Natural killer cell treated with Interleukin-12 subunit alpha and Interleukin-12 subunit beta and Interleukin-15 and Interleukin-18, amount 100 ng/mL, for 72 hours (primary cell): ENCODE results near the gene BCL2L12. TPM values are rescaled to one million over a fixed set of nuclear protein-coding genes. Genes with fewer than 3 reads are reported as not detected.
A peak's percentile ranks its signal among the peaks of the same experiment; 100 is the strongest.

ENCODE experiments used
- ATAC-seq, 2 donors: fragments of 150-1000 bp; cut with Tn5 transposase in 1 of 2; sonication (Bioruptor Pico), chemical (Tn5 transposase) in 1 of 2; 2 replicates each; pipeline ENCODE4 v1.10.0; 2021
- DNase-seq: peaks from one replicate; pipeline ENCODE4 v3.0.0; 2022; ENCODE audit warnings: low spot score
- H3K27ac Mint-ChIP-seq, 2 donors: 1 replicate in 1 of 2; 2 replicates in 1 of 2; pipeline ENCODE4 v1.8.0; 2022; ENCODE audit warnings: mixed read lengths in 2 of 2, mild to moderate bottlenecking in 1 of 2, moderate library complexity in 1 of 2
- H3K27me3 Mint-ChIP-seq, 2 donors: 1 replicate in 1 of 2; 2 replicates in 1 of 2; pipeline ENCODE4 v1.8.0; 2022; ENCODE audit warnings: mixed read lengths in 2 of 2
- H3K36me3 Mint-ChIP-seq: one replicate; pipeline ENCODE4 v1.8.0; 2022; ENCODE audit warnings: mixed read lengths
- H3K4me1 Mint-ChIP-seq, 2 donors: 1 replicate in 1 of 2; 2 replicates in 1 of 2; pipeline ENCODE4 v1.8.0; 2022; ENCODE audit warnings: low read depth in 2 of 2, mixed read lengths in 2 of 2, mild to moderate bottlenecking in 1 of 2
- H3K4me3 Mint-ChIP-seq: one replicate; pipeline ENCODE4 v1.8.0; 2022; ENCODE audit warnings: mixed read lengths
- H3K9me3 Mint-ChIP-seq: 2 replicates; pipeline ENCODE4 v1.8.0; 2022; ENCODE audit warnings: mixed read lengths
- total RNA-seq, 2 donors: library from RNA; stranded (reverse); gene quantifications; one replicate each; pipeline ENCODE4 v1.2.3, GENCODE V29; 2022

The BCL2L12 gene
- total RNA-seq, 2 donors from 2014 or later = 45.9 to 98.0 TPM

DNA sequence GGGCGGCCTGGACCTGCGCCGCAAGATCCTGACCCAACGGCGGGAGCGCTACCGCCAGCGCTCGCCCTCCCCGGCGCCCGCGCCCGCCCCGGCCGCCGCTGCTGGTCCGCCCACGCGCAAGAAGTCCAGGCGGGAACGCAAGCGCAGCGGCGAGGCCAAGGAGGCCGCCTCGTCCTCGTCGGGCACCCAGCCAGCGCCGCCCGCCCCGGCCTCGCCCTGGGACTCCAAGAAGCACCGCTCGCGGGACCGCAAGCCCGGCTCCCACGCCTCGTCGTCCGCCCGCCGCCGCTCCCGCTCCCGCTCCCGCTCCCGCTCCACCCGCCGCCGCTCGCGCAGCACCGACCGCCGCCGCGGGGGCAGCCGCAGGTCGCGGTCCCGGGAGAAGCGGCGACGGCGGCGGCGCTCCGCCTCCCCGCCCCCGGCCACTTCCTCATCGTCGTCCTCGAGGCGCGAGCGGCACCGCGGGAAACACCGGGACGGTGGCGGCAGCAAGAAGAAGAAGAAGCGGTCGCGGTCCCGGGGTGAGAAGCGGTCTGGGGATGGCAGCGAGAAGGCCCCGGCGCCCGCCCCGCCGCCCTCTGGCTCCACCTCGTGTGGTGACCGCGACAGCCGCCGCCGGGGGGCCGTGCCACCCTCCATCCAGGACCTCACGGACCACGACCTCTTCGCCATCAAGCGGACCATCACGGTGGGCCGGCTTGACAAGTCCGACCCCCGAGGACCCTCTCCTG, 13.7 kb upstream of the BCL2L12 start:
- peak; percentile 59 for DNase-seq
- peaks cover 8 to 24% of the 10 kb centered on the region in 2 donors for H3K4me1 Mint-ChIP-seq
- no peak overlapping the region for H3K4me3 Mint-ChIP-seq
- ATAC-seq = no peak
- H3K36me3 Mint-ChIP-seq = peaks cover 5% of the 10 kb centered on the region
- H3K9me3 Mint-ChIP-seq = no peaks in the 10 kb centered on the region
- no peaks in the 10 kb centered on the region for H3K27me3 Mint-ChIP-seq
- no peak overlapping the region for H3K27ac Mint-ChIP-seq

DNA sequence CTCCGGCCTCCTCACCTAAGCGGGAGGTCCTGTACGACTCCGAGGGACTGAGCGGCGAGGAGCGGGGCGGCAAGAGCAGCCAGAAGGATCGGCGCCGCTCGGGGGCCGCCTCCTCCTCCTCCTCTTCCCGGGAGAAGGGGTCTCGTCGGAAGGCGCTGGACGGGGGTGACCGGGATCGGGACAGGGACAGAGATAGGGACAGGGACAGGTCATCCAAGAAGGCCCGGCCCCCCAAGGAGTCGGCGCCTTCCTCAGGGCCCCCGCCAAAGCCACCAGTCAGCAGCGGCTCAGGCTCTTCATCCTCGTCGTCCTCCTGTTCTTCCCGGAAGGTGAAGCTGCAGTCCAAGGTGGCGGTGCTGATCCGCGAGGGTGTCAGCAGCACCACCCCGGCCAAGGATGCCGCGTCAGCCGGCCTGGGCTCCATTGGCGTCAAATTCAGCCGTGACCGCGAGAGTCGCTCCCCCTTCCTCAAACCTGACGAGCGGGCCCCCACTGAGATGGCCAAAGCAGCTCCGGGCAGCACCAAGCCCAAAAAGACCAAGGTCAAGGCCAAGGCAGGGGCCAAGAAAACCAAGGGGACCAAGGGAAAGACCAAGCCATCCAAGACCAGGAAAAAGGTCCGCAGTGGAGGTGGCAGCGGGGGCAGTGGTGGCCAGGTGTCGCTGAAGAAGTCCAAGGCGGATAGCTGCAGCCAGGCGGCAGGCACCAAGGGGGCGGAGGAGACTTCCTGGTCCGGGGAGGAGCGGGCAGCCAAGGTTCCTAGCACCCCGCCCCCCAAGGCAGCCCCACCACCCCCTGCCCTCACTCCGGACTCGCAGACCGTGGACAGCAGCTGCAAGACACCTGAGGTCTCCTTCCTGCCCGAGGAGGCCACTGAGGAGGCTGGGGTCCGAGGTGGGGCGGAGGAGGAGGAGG, 12.9 kb upstream of the BCL2L12 start:
- peak; percentile 53 for DNase-seq
- ATAC-seq = no peak
- no peak overlapping the region for H3K4me3 Mint-ChIP-seq
- H3K27ac Mint-ChIP-seq = no peak overlapping the region
- no peaks in the 10 kb centered on the region for H3K9me3 Mint-ChIP-seq
- peaks cover 5% of the 10 kb centered on the region for H3K36me3 Mint-ChIP-seq
- H3K27me3 Mint-ChIP-seq = no peaks in the 10 kb centered on the region
- H3K4me1 Mint-ChIP-seq = peaks cover 8 to 27% of the 10 kb centered on the region in 2 donors

DNA sequence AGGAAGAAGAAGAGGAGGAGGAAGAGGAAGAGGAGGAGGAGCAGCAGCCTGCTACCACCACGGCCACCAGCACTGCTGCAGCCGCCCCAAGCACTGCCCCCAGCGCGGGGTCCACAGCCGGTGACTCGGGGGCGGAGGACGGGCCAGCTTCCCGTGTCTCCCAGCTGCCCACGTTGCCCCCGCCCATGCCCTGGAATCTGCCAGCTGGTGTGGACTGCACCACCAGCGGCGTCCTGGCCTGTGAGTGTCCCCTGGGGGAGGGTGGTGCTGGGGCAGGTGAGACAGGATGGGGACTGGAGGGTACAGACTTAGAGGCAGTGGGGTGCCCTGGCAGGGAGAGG, 12.3 kb upstream of the BCL2L12 start:
- peaks cover 8 to 28% of the 10 kb centered on the region in 2 donors for H3K4me1 Mint-ChIP-seq
- no peak overlapping the region for H3K4me3 Mint-ChIP-seq
- DNase-seq (no peak), ATAC-seq (no peak)
- H3K27me3 Mint-ChIP-seq = no peaks in the 10 kb centered on the region
- H3K36me3 Mint-ChIP-seq = peaks cover 5% of the 10 kb centered on the region
- H3K9me3 Mint-ChIP-seq = no peaks in the 10 kb centered on the region
- no peak overlapping the region for H3K27ac Mint-ChIP-seq

- ATAC-seq (no peak), DNase-seq (no peak)
- Mint-ChIP-seq H3K9me3 (no peaks in the 10 kb centered on the region), H3K4me3 (no peak overlapping the region), H3K27me3 (no peaks in the 10 kb centered on the region), H3K27ac (peak overlapping the region; percentile 80 to 88), H3K36me3 (peaks cover 5% of the 10 kb centered on the region), H3K4me1 (peaks cover 8 to 28% of the 10 kb centered on the region in 2 donors)
Measured at GRCh38 chr19:49654581-49654980, 11.2 kb upstream of the BCL2L12 start.

- Mint-ChIP-seq H3K4me3 (peak overlapping the region; percentile 32), H3K9me3 (no peaks in the 10 kb centered on the region), H3K4me1 (peaks cover 8 to 25% of the 10 kb centered on the region in 2 donors), H3K27ac (peak overlapping the region; percentile 80 to 88), H3K27me3 (no peaks in the 10 kb centered on the region), H3K36me3 (peaks cover 5% of the 10 kb centered on the region)
- ATAC-seq = peak; percentile 68 to 86
- no peak for DNase-seq
Measured at GRCh38 chr19:49655570-49656455, 9.9 kb upstream of the BCL2L12 start.

- H3K4me1 Mint-ChIP-seq = peaks cover 8 to 25% of the 10 kb centered on the region in 2 donors
- H3K4me3 Mint-ChIP-seq = peak overlapping the region; percentile 32
- peak in 1 of 2 donors; percentile 43 for ATAC-seq
- no peaks in the 10 kb centered on the region for H3K27me3 Mint-ChIP-seq
- no peaks in the 10 kb centered on the region for H3K9me3 Mint-ChIP-seq
- peaks cover 5% of the 10 kb centered on the region for H3K36me3 Mint-ChIP-seq
- no peak for DNase-seq
- peak overlapping the region; percentile 80 to 88 for H3K27ac Mint-ChIP-seq
Measured at GRCh38 chr19:49656456-49657109, 9.2 kb upstream of the BCL2L12 start.

DNA sequence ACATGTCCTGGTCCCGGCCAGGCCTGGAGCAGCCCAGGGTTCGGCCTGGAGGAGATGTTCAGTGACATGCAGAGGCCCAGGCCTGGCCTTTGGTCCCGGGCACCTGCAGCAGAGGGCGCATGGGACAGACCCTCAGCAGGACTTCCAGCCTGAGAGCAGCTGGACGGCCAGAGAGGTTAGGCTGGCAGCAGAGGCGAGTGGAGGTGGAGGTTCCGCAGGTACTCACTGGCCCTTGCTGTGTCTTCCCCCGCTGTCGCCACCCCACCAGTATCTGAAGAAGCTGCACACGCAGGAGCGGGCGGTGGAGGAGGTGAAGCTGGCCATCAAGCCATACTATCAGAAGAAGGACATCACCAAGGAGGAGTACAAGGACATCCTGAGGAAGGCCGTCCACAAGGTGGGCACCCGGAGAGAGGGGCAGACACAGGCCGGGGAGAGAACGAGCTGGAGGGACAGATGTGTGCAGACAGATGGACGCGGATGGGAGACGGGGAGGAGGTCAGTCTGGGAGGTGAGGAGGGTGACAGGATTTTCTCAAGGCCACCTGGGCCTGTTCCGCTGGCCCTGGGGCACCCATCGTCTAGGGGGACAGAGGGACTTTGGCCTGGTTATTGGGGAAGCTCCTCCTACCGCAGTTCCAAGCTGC, 8.1 kb upstream of the BCL2L12 start:
- ATAC-seq (no peak), DNase-seq (no peak)
- peaks cover 8 to 25% of the 10 kb centered on the region in 2 donors for H3K4me1 Mint-ChIP-seq
- peaks cover 5% of the 10 kb centered on the region for H3K36me3 Mint-ChIP-seq
- H3K27me3 Mint-ChIP-seq = no peaks in the 10 kb centered on the region
- no peak overlapping the region for H3K4me3 Mint-ChIP-seq
- no peak overlapping the region for H3K27ac Mint-ChIP-seq
- no peaks in the 10 kb centered on the region for H3K9me3 Mint-ChIP-seq

GRCh38 chr19:49658139-49658517, 7.6 kb upstream of the BCL2L12 start:
- ATAC-seq = no peak
- H3K9me3 Mint-ChIP-seq = no peaks in the 10 kb centered on the region
- no peak for DNase-seq

GRCh38 chr19:49658566-49659442, 6.9 kb upstream of the BCL2L12 start:
- peaks cover 5% of the 10 kb centered on the region for H3K36me3 Mint-ChIP-seq
- H3K27me3 Mint-ChIP-seq = no peaks in the 10 kb centered on the region
- H3K4me3 Mint-ChIP-seq = no peak overlapping the region
- no peaks in the 10 kb centered on the region for H3K9me3 Mint-ChIP-seq
- DNase-seq (no peak), ATAC-seq (no peak)
- H3K27ac Mint-ChIP-seq = no peak overlapping the region
- peaks cover 9 to 29% of the 10 kb centered on the region in 2 donors for H3K4me1 Mint-ChIP-seq

More at GRCh38 chr19:49658139-49658517, 7.6 kb upstream of the BCL2L12 start:
- Mint-ChIP-seq H3K4me1 (peaks cover 8 to 29% of the 10 kb centered on the region in 2 donors), H3K4me3 (no peak overlapping the region), H3K36me3 (peaks cover 5% of the 10 kb centered on the region), H3K27me3 (no peaks in the 10 kb centered on the region), H3K27ac (no peak overlapping the region)

DNA sequence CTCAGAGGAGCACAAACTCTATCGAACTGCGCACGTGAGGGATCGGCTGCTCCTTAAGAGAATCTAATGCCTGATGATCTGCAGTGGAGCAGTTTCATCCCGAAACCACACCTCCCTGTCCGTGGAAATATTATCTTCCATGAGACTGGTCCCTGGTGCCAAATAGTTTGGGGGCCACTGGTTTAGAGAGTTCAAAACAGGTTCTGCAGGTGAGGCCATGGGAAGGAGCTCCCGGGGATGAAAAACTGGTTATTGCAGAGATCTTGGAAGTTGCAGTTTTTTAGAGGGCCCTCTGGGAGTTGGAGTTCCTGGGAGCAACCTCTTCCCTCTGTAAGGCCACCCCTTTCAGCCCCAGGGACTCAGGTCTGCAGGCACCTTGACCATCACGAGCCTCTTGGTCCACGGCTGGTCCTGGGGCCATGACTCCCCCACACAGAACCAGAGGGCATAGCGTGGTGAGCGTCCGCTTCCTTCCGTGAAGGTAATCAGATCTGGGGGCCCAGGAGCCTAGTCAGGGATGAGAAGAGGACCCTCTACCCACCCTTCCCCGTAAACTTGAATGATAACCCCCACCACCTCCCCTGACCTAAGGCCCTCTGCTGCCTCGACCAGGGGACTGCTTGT, 5.3 kb upstream of the BCL2L12 start:
- DNase-seq (no peak), ATAC-seq (no peak)
- Mint-ChIP-seq H3K4me1 (peaks cover 19 to 34% of the 10 kb centered on the region in 2 donors), H3K9me3 (no peaks in the 10 kb centered on the region), H3K27ac (no peak overlapping the region), H3K27me3 (no peaks in the 10 kb centered on the region), H3K4me3 (no peak overlapping the region), H3K36me3 (peaks cover 2% of the 10 kb centered on the region)

DNA sequence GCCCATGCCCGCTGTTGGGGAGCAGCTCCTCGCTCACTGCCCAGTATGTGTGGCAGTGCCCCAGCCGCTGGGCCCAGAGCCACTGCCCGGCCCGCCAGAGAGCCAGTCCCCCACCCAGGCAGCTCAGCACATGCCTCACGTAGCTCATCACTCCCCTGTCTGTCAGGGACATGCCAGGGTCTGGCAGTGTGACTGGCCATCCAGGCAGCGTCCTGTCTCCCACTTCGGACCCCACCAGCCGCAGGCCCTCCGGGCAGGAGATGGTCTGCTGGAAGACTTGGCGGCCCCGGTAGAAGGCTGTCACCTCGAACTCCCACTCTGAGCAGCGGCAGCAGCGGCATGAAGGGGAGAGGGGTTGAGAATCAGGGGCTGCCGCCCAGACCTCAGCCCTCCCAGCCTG, 3.7 kb upstream of the BCL2L12 start:
- H3K27me3 Mint-ChIP-seq = no peaks in the 10 kb centered on the region
- peaks cover 29 to 33% of the 10 kb centered on the region in 2 donors for H3K4me1 Mint-ChIP-seq
- DNase-seq = no peak
- peak overlapping the region in 1 of 2 donors; percentile 94 for H3K27ac Mint-ChIP-seq
- no peaks in the 10 kb centered on the region for H3K9me3 Mint-ChIP-seq
- peaks cover 4% of the 10 kb centered on the region for H3K36me3 Mint-ChIP-seq
- ATAC-seq = no peak
- H3K4me3 Mint-ChIP-seq = no peak overlapping the region

GRCh38 chr19:49663224-49663623, 2.5 kb upstream of the BCL2L12 start:
- Mint-ChIP-seq H3K36me3 (peaks cover 4% of the 10 kb centered on the region), H3K27ac (peak overlapping the region; percentile 94 to 100), H3K27me3 (no peaks in the 10 kb centered on the region), H3K9me3 (no peaks in the 10 kb centered on the region), H3K4me3 (peak overlapping the region; percentile 99), H3K4me1 (peaks cover 34 to 35% of the 10 kb centered on the region in 2 donors)
- DNase-seq = no peak
- ATAC-seq = no peak
